B cell (primary cell): Measurements from ENCODE around the gene KIF3C. TPM values are rescaled to one million over a fixed set of nuclear protein-coding genes. Genes with fewer than 3 reads are reported as not detected.

Experiments used
- ATAC-seq: fragments of 200-7000 bp; cut with Tn5 transposase; one replicate; pipeline ENCODE4 v1.10.0; 2021; ENCODE audit warnings: low read depth, mild to moderate bottlenecking, moderate number of reproducible peaks, moderate library complexity
- CTCF ChIA-PET: fragments of 350-600 bp; sonication (Branson Sonifier 250); formaldehyde crosslinking; loops from one replicate; lab custom pipeline; 2021; ENCODE audit warnings: antibody characterized with exemption, inconsistent platforms; lab: Charles Lee
- POLR2A ChIA-PET: fragments of 350-600 bp; sonication (Branson Sonifier 250); formaldehyde crosslinking; loops from one replicate; lab custom pipeline; 2021; ENCODE audit warnings: antibody characterized with exemption; lab: Charles Lee
- DNase-seq: peaks from one replicate; pipeline ENCODE4 v3.0.0; 2013
- H2AFZ ChIP-seq: 2 replicates; pipeline ENCODE4 v1.6.1; 2012; ENCODE audit warnings: mild to moderate bottlenecking, low read depth, low read length; ENCODE audit not compliant: insufficient read depth, poor library complexity, severe bottlenecking
- H3K27ac ChIP-seq, 2 donors: 1 replicate in 1 of 2; 2 replicates in 1 of 2; pipeline ENCODE4 v1.5.1; 2012 to 2013; ENCODE audit warnings: low read length in 2 of 2, mild to moderate bottlenecking in 2 of 2, moderate library complexity in 1 of 2
- H3K27me3 ChIP-seq, 4 experiments: fragments of 200-600 bp in 1 of 4; sonication (generic) in 1 of 4; replicated peaks in 1 of 4; 1 replicate in 2 of 4; 2 replicates in 2 of 4; pipeline versions ENCODE4 v1.6.1 to v1.7.0; 2013 to 2016; ENCODE audit warnings: low read length in 3 of 4, mild to moderate bottlenecking in 2 of 4, mixed read lengths in 1 of 4, moderate library complexity in 1 of 4; ENCODE audit not compliant: insufficient read depth in 4 of 4, control insufficient read depth in 3 of 4; ENCODE audit errors: control extremely low read depth in 1 of 4
- H3K36me3 ChIP-seq, 2 experiments: replicated peaks in 1 of 2; 1 replicate in 1 of 2; 2 replicates in 1 of 2; pipeline versions ENCODE4 v1.6.1 to v1.7.1; 2013; ENCODE audit warnings: low read length in 1 of 2; ENCODE audit not compliant: insufficient read depth in 2 of 2, control insufficient read depth in 1 of 2; ENCODE audit errors: control extremely low read depth in 1 of 2, extremely low read depth in 1 of 2
- H3K4me1 ChIP-seq, 2 donors: fragments of 200-600 bp in 1 of 2; sonication (generic) in 1 of 2; 1 replicate in 1 of 2; 2 replicates in 1 of 2; pipeline versions ENCODE4 v1.5.1 to v1.6.1; 2013 to 2017; ENCODE audit warnings: low read length in 2 of 2; ENCODE audit not compliant: control insufficient read depth in 2 of 2, insufficient read depth in 2 of 2
- H3K4me2 ChIP-seq: replicated peaks from 2 replicates; pipeline ENCODE3; 2012; ENCODE audit warnings: mild to moderate bottlenecking, low read depth, low read length; ENCODE audit not compliant: poor library complexity, severe bottlenecking
- H3K4me3 ChIP-seq, 5 experiments: fragments of 200-600 bp in 1 of 5; sonication (generic) in 1 of 5; 1 replicate in 3 of 5; 2 replicates in 2 of 5; pipeline versions ENCODE4 v1.5.1 to v1.7.0; 2011 to 2016; ENCODE audit warnings: low read length in 4 of 5, mild to moderate bottlenecking in 4 of 5, low read depth in 2 of 5, control low read depth in 1 of 5, moderate library complexity in 1 of 5; ENCODE audit not compliant: insufficient read depth in 1 of 5; ENCODE audit errors: control extremely low read depth in 1 of 5, extremely low read depth in 1 of 5
- H3K79me2 ChIP-seq: fragments of 200-600 bp; sonication (generic); one replicate; pipeline ENCODE4 v1.6.0; 2016; ENCODE audit warnings: low read length; ENCODE audit not compliant: control insufficient read depth, insufficient read depth
- H3K9ac ChIP-seq: fragments of 200-600 bp; sonication (generic); 2 replicates; pipeline ENCODE4 v1.6.1; 2017; ENCODE audit warnings: mild to moderate bottlenecking, low read length, moderate library complexity
- H3K9me3 ChIP-seq, 3 donors: one replicate each; pipeline versions ENCODE4 v1.6.1 to v1.7.1; 2013; ENCODE audit warnings: low read length in 2 of 3; ENCODE audit not compliant: control insufficient read depth in 2 of 3, insufficient read depth in 1 of 3; ENCODE audit errors: control extremely low read depth in 1 of 3
- H4K20me1 ChIP-seq: 2 replicates; pipeline ENCODE4 v1.6.0; 2012; ENCODE audit warnings: mild to moderate bottlenecking, low read length; ENCODE audit not compliant: insufficient read depth, control insufficient read depth, poor library complexity, severe bottlenecking
- H3K27ac Mint-ChIP-seq: one replicate; pipeline ENCODE4 v1.8.0; 2021; ENCODE audit warnings: mixed read lengths
- H3K27me3 Mint-ChIP-seq: one replicate; pipeline ENCODE4 v1.8.0; 2021; ENCODE audit warnings: mixed read lengths
- H3K4me1 Mint-ChIP-seq: one replicate; pipeline ENCODE4 v1.8.0; 2021; ENCODE audit warnings: mixed read lengths
- H3K4me3 Mint-ChIP-seq: one replicate; pipeline ENCODE4 v1.8.0; 2021; ENCODE audit warnings: mixed read lengths
- H3K9me3 Mint-ChIP-seq: one replicate; pipeline ENCODE4 v1.8.0; 2022; ENCODE audit warnings: mixed read lengths; ENCODE audit not compliant: insufficient read depth
- EZH2 ChIP-seq: IDR thresholded peaks from 2 replicates; pipeline ENCODE4 v1.6.1; 2012; ENCODE audit warnings: borderline replicate concordance, low read depth, mild to moderate bottlenecking, moderate library complexity, low read length; ENCODE audit not compliant: insufficient read depth, poor library complexity, severe bottlenecking
- WGBS: methylation state at CpG from one replicate; pipeline ENCODE4 v1.1.5; 2013; ENCODE audit warnings: missing lambda C conversion rate; ENCODE audit not compliant: insufficient coverage; 5-methylcytosine and 5-hydroxymethylcytosine counted together
- intact Hi-C: fragments of 100-400 bp; cut with micrococcal nuclease; formaldehyde crosslinking; loops from one replicate; pipeline ENCODE4 v1.10.0; 2022
- polyA plus RNA-seq: library from polyadenylated mRNA; depleted of rRNA; stranded (reverse); fragments of >200 nt; gene quantifications from 2 replicates; pipeline ENCODE4 v1.2.3, GENCODE V29; 2012
- total RNA-seq, 2 donors: library from RNA; stranded (reverse); fragments of 120-200 nt in 1 of 2; gene quantifications; 1 replicate in 1 of 2; 2 replicates in 1 of 2; pipeline versions ENCODE4 v1.2.3 to v1.2.4, GENCODE V29; 2013 to 2022
- TF ChIP-seq, protein P1 (sequence below): fragments of 200-600 bp; IDR thresholded peaks from one replicate; pipeline ENCODE4 v1.8.0; 2022; ENCODE audit warnings: antibody characterized with exemption, mild to moderate bottlenecking

The KIF3C gene
- total and polyA plus RNA-seq, 2 donors (not counting 1 experiment from before 2014, with no cell fraction given) = 0.84 to 4.0 TPM

DNA sequence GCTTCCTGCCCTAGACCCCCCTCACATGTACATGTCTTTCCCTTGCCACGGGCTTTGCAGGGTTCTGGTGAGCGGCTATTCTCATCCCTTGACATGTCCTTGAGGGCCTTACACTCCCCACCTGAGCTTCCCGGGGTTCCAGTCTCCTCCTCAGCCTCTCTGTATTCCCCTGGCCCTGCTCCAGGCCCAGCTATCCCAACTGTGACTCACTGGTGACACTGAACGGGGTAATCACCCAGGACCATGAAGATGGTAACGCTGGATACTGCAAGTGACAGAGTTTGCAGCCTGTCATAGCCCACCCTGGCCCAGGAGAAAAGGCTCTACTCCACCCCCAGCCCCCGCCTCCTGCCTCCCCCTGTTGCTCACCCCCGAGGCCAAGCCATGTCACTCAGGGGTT lies 27.3 kb downstream of the KIF3C start:
- no peaks in the 10 kb centered on the region for H3K4me1 Mint-ChIP-seq
- Histone ChIP-seq H3K4me3 (no peak overlapping the region), H4K20me1 (no peaks in the 10 kb centered on the region), H3K9me3 (no peaks in the 10 kb centered on the region), H3K27me3 (no peaks in the 10 kb centered on the region), H3K4me1 (no peaks in the 10 kb centered on the region), H3K27ac (no peak overlapping the region), H3K4me2 (no peak overlapping the region), H3K79me2 (no peaks in the 10 kb centered on the region), H2AFZ (no peak overlapping the region), H3K9ac (no peak overlapping the region), H3K36me3 (no peaks in the 10 kb centered on the region)
- ATAC-seq (no peak), DNase-seq (no peak)
- intact Hi-C loops = no loop called here
- WGBS = 87% methylated on average over 6 of the region's 7 CpGs
- POLR2A ChIA-PET = no interaction called here
- CTCF ChIA-PET = interaction anchor here (1.4 kb wide), 1 partner anchor 40 kb away, joined by 4 read pairs; no protein-coding TSS in a partner anchor
- H3K27me3 Mint-ChIP-seq = no peaks in the 10 kb centered on the region
- no peak overlapping the region for H3K4me3 Mint-ChIP-seq
- TF ChIP-seq, protein P1, sequence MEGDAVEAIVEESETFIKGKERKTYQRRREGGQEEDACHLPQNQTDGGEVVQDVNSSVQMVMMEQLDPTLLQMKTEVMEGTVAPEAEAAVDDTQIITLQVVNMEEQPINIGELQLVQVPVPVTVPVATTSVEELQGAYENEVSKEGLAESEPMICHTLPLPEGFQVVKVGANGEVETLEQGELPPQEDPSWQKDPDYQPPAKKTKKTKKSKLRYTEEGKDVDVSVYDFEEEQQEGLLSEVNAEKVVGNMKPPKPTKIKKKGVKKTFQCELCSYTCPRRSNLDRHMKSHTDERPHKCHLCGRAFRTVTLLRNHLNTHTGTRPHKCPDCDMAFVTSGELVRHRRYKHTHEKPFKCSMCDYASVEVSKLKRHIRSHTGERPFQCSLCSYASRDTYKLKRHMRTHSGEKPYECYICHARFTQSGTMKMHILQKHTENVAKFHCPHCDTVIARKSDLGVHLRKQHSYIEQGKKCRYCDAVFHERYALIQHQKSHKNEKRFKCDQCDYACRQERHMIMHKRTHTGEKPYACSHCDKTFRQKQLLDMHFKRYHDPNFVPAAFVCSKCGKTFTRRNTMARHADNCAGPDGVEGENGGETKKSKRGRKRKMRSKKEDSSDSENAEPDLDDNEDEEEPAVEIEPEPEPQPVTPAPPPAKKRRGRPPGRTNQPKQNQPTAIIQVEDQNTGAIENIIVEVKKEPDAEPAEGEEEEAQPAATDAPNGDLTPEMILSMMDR = no peak
- TF ChIP-seq EZH2 = no peak
- no peak overlapping the region for H3K27ac Mint-ChIP-seq
- H3K9me3 Mint-ChIP-seq = no peaks in the 10 kb centered on the region

DNA sequence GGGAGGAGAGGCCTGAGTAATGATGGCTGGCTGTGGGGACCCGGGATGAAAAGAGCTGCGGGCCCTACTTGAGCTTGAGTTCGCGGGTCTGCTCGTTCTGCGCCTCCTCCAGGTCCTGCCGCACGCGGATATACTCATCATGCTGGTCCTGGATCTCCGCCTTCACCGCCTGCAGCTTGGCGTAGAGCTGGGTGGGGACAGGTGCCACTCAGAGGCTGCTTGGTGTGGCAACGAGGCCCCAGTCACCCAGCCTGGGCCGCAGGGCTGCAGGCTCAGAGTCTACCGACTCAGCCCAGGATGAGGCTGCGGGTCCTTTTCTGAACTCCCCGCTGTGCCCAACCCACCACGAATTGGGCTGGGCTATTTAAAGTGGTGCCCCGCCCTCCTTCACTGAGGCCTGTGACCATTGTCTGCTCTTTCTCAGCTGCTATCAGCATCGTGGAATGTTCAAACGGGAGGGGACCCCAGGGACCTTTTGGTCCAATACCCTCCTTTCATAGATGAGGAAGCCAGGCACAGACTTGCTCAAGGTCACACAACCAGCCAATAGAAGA lies 28.0 kb downstream of the KIF3C start:
- no peak overlapping the region for H3K27ac Mint-ChIP-seq
- Histone ChIP-seq H3K27me3 (no peaks in the 10 kb centered on the region), H3K9ac (no peak overlapping the region), H3K4me1 (no peaks in the 10 kb centered on the region), H4K20me1 (no peaks in the 10 kb centered on the region), H3K9me3 (no peaks in the 10 kb centered on the region), H3K79me2 (no peaks in the 10 kb centered on the region), H3K36me3 (no peaks in the 10 kb centered on the region), H3K4me3 (no peak overlapping the region), H3K27ac (no peak overlapping the region), H2AFZ (no peak overlapping the region), H3K4me2 (no peak overlapping the region)
- POLR2A ChIA-PET = no interaction called here
- WGBS = 94% methylated on average over 21 of the region's 21 CpGs
- ATAC-seq = no peak
- no peak for DNase-seq
- intact Hi-C loops = loop anchor here (5.0 kb wide), 1 partner anchor 793 kb away; no protein-coding TSS in a partner anchor
- TF ChIP-seq EZH2 = no peak
- TF ChIP-seq, protein P1 = no peak
- H3K4me1 Mint-ChIP-seq = no peaks in the 10 kb centered on the region
- H3K27me3 Mint-ChIP-seq = no peaks in the 10 kb centered on the region
- H3K4me3 Mint-ChIP-seq = no peak overlapping the region
- H3K9me3 Mint-ChIP-seq = no peaks in the 10 kb centered on the region
- CTCF ChIA-PET = interaction anchor here (1.4 kb wide), 1 partner anchor 41 kb away, joined by 4 read pairs; no protein-coding TSS in a partner anchor
